Tongue (tissue), 2 donors: ENCODE measurements around the gene IQCK. TPM values are rescaled to one million over a fixed set of nuclear protein-coding genes. Genes with fewer than 3 reads are reported as not detected.
A peak's percentile ranks its signal among the peaks of the same experiment; 100 is the strongest.

Experiments used
- DNase-seq: peaks from one replicate; pipeline ENCODE4 v3.0.0-alpha.2; 2015
- total RNA-seq: library from RNA; depleted of rRNA; stranded (reverse); fragments of >200 nt; gene quantifications from one replicate; pipeline ENCODE4 v1.2.3, GENCODE V29; 2014

IQCK gene
- total RNA-seq, 1 donor from 2014 or later: 19.4 TPM

DNA sequence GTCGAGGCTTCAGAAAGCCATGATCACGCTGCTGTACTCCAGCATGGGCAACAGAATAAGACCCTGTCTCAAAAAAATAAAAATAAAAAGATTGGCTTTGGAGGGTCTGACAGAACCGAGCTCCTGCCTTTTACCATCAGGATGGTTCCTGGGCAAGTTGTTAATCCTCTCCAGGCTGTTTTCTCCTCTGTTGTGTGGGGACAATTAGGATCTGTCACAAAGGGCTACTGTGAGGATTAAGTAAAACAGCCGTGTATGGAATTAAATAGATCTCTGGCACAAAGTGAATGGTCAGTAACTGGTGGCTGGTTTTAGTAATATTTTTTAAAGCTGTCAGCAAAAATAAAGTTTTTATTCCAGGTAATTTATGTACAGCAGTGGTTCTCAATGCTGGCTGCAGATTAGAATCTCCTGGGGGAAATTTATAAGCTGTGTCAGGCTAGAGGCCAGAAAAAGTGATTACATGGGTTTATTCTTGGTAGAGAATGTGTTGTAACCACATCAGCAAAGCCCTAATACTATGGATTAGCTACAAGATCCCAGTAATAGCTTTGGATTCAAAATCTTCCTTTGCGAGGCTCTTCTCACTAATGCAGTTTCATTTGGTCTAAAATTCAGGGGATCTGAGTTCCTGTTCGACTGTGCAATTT, 119.4 kb downstream of the IQCK start:
- peak; percentile 30 for DNase-seq

GRCh38 chr16:19837984-19838707, 120.1 kb downstream of the IQCK start:
- no peak for DNase-seq

DNA sequence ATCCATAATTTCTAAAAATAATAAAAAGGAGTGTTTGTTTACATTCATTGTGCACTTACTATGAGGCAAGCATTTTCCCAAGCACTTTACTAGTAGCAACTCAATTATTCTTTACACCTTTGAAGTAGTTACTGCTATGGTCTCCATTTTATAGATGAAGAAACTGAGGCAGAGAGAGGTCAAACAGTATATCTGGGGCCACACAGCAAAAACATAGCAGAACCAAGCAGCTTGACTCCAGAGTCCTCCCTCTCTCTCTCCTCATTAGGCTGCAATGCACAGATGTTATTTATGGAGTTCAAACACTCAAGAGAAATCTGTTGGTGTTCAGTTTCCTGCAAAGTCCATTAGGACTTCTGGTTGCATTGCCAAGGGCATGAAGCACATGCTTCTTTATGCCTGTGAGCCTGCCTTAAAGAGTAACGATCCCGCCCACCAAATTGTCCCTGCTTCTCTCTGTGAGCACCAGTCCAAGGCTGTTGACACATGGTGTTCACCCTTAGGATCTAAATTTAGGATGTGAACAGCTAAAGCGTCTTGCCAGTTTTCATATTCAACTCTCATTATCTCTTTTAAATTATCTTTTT, 122.5 kb downstream of the IQCK start:
- peak; percentile 86 for DNase-seq

- DNase-seq: peak; percentile 45
Observed at GRCh38 chr16:19841184-19841583, 123.1 kb downstream of the IQCK start.

DNA sequence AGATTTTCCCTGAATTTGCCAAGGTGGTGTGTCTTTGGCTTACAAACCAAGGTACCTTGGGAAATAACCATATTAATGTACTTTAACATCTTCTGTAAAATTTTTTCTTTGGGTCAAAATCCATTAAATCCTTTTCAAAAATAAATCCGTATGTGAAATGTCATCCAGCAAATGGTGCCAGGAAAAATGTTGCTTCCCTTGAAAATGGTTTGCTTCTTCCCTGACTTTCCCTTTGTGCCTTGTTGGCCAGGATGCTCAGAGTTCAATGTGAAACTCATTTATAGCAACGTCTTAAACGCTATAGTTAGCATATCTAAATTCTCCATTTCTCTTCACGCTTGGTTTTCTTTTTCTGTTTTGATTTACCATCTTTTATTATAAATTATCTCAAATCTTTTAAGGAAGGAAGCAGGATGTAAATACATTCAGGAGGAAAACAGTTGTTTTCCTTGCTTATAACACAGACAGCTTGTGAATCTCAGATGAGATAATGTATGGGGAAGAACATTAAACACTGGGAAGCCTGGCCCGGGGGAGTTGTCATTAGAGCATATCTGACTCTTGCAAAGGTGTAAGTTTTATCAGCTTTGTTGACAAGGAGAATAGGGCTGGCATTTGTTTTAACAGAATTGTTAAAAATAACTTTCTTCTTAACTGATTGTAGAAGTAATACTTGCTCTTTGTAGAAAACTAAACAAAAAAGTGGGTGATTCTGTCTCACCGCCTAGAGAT, 124.5 kb downstream of the IQCK start:
- DNase-seq: no peak

DNA sequence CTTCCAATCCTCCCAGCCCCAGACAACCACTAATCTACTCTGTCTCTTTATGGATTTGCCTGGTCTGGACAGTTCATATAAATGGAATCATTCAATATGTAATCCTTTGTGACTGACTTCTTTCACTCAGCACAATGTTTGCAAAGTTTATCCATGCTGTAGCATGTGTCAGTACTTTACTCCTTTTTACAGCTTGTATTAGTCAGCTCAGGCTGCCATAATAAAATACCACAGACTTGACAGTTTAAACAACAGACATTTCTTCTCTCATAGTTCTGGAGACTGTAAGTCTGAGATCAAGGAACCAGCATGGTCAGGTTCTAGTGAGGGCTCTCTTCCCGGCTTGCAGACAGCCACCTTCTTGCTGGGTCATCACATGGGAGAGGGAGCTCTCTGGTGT, 125.3 kb downstream of the IQCK start:
- DNase-seq: no peak

GRCh38 chr16:19844945-19845641, 127.0 kb downstream of the IQCK start:
- peak; percentile 55 for DNase-seq

GRCh38 chr16:19846436-19846835, 128.4 kb downstream of the IQCK start:
- DNase-seq: no peak

DNA sequence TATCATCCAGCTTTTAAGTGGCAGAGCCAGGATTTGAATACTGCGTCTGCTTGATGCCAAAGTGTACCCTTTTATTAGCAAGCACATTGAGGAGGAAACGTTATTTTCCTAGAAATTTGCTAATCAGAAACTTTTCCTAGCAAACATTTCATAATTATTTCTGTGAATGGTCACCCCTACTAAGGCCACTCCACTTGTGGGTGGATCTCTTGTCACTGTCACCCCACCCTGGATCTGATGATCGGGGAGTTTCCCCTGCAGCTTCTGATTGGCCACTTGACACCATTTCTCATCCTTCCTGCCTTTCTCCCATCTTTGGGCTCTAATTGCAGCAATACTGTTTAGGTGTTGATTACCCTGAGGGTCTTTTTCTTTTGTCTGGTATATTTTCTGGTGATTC, 130.7 kb downstream of the IQCK start:
- no peak for DNase-seq

DNA sequence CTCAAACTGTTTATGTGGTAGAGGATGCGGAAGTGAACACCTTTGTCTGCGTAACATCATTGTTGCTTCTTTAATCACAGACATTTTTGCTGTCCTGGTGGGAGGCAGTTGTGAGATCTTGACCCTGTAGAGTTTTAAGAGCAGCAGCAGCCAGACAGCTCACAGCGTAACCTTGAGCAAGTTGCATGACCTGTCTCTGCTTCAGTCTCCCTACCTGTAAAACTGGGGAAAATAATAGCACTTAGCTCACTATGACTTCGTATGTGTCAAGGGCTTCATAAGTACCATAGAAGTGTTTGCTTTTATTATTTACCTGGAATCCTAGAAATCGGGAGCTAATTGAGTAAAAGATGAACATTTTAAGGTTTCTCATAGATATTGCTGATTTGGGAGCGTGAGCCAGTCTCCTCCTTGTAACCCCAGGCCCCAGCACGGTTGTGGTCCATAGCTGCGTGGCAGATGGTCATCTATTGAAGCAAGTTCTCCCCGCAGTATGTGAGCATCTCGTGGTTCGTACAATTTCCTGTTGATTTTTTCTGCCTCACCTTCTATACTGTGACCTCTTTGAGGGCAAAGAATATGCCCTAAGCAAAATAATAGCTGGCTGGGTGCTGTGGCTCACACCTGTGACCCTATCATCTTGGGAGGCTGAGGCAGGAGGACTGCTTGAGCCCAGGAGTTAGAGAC, 132.2 kb downstream of the IQCK start:
- no peak for DNase-seq

- no peak for DNase-seq
Observed at GRCh38 chr16:19851476-19851875, 133.4 kb downstream of the IQCK start.

DNA sequence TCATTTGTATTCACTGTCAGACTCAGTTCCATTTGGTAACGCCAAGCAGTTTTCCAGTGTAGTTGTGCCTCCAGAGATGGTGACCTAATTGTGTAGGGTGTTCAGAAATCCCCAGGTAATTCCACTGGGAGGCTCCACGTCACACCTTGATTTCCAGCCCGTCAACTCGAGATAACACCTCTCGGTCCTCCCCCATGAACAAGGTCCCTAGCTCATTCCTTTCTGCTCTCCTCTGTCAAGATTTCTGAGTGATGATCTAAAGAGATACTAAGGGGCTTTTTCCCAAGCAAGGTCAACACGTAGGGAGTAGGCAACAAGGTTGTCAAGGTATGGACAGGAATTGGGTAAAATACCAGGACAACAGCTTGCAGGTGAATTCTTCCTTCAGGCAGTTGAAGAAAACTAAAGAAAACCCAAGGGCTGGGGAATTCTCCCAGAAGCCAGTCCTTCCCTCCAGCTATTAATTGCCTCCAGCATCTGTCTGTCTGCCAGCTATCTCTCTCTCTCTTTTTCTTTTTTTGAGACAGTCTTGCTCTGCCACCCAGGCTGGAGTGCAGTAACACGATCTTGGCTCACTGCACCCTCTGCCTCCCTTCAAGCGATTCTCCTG, 135.2 kb downstream of the IQCK start:
- no peak for DNase-seq

- no peak for DNase-seq
Observed at GRCh38 chr16:19853742-19854542, 135.9 kb downstream of the IQCK start.

GRCh38 chr16:19854543-19854876, 136.4 kb downstream of the IQCK start:
- DNase-seq: no peak

GRCh38 chr16:19856120-19856519, 138.0 kb downstream of the IQCK start:
- DNase-seq: no peak

- no peak for DNase-seq
Observed at GRCh38 chr16:19857593-19858339, 139.7 kb downstream of the IQCK start.

DNA sequence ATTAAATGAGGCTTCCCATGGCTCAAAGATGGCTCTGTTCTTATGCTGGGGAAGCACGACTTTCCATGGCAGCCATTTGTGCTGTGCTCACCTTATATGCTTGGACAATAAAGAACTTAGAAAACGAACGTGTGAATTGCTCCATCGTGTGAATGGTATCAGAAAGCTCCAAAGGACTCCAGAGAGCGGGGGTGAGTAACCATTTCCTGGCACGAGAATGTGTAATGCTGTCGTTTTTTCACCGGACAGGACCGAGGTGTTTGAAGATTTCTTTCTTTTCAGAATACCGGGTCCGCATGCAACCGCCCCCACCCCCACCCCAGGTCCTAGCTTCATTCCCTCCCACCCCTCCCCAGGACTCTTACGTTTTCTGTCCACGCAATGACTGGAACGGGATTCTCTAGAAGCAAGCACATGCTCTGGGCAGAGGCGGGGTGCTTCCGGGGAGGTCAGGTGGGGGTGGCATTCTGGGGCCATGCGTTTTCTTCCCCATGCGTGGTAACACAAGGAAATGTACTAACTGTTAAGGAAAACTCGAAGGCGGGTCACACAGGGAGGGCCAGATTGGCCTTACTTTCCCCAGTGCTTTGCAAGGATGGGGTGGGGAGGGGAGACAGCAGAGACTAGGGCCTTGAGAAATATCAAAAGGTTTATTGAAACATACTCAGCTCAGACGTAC, 140.4 kb downstream of the IQCK start:
- no peak for DNase-seq

DNA sequence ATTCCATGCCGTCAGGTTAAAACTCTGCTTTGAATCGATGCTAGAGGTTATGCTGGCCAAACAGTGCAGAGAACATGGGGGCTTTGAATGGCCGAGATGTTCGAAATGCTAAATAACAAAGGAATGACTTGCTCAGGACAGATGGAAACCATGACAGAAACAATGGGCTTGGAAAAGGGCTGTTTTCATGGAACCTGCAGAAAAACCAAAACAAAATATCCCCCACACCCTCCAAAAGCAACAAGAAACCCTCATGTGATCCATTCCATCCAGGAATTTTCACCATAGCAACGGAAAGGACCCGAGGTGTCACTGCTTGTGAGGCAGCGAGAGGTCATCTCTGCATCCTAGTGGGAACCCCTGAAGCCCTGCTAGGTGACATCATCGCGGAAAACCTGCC, 141.1 kb downstream of the IQCK start:
- DNase-seq: no peak

- no peak for DNase-seq
Observed at GRCh38 chr16:19859603-19860002, 141.5 kb downstream of the IQCK start.
